ENCODE results near the gene SOX1. TPM values are rescaled to one million over a fixed set of nuclear protein-coding genes. Genes with fewer than 3 reads are reported as not detected.

The SOX1 gene
- total and polyA plus RNA-seq, 4 donors: not detected

DNA sequence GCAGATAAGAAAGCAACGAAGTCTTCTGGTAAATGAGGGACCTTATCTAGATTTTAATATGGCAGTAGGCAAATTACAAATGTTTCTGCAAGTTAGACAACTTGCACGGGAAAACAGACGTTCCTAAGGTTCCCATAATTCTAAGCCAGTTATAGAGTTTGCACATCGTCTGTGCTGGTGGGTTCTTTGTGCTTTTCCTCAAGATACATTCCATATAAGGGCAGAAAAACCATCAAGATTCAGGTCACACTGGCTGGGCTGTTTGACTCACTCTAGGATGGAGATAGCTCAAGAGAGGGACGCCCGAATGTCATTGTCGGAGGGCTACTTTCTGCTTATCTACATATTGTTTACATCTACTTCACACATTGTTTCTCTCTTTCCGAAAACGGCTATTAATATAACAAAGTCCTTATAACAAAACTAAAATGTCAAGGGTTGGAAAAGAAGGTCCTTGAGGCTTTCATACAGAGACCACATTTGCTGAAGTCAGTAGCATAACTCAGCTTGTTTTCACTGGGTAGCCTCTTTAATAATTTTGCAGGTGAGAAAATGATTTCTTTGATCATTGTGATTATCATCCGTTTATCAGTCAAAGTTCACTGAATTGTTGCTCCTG lies 44.4 kb downstream of the SOX1 start:
- Histone ChIP-seq H3K9ac (ENCODE audit: low read depth in 1 of 2, low read length in 2 of 2) (no peak overlapping the region), H3K4me3 (ENCODE audit: low read depth in 1 of 3, low read length in 3 of 3) (no peak overlapping the region), H3K36me3 (ENCODE audit: control insufficient read depth in 4 of 4, insufficient read depth in 3 of 4, low read depth in 1 of 4, low read length in 3 of 4) (no peaks in the 10 kb centered on the region), H3K27me3 (ENCODE audit: control insufficient read depth in 4 of 4, insufficient read depth in 4 of 4, low read length in 3 of 4) (peaks cover 4 to 12% (median 9%) of the 10 kb centered on the region in 4 donors), H3K9me3 (ENCODE audit: control insufficient read depth in 4 of 4, low read length in 3 of 4) (no peaks in the 10 kb centered on the region), H3K27ac (ENCODE audit: low read depth in 1 of 2, low read length in 2 of 2) (no peak overlapping the region), H3K4me1 (ENCODE audit: control insufficient read depth in 4 of 4, insufficient read depth in 4 of 4, low read length in 3 of 4) (peaks cover 0 to 2% (median 0%) of the 10 kb centered on the region in 4 donors)
- no peak for DNase-seq (ENCODE audit: low spot score)
- 43% methylated on average over 10 of the region's 10 CpGs for WGBS
- TF ChIP-seq JUND (IDR thresholded peaks at IDR 0.05) (no peak), SP1 (IDR thresholded peaks at IDR 0.05) (no peak), RAD21 (IDR thresholded peaks at IDR 0.05) (no peak), RXRA (IDR thresholded peaks at IDR 0.05) (no peak), NR2F2 (IDR thresholded peaks at IDR 0.05) (no peak), TAF1 (conservative IDR thresholded peaks at IDR 0.05) (no peak)
- TF ChIP-seq, protein P1, sequence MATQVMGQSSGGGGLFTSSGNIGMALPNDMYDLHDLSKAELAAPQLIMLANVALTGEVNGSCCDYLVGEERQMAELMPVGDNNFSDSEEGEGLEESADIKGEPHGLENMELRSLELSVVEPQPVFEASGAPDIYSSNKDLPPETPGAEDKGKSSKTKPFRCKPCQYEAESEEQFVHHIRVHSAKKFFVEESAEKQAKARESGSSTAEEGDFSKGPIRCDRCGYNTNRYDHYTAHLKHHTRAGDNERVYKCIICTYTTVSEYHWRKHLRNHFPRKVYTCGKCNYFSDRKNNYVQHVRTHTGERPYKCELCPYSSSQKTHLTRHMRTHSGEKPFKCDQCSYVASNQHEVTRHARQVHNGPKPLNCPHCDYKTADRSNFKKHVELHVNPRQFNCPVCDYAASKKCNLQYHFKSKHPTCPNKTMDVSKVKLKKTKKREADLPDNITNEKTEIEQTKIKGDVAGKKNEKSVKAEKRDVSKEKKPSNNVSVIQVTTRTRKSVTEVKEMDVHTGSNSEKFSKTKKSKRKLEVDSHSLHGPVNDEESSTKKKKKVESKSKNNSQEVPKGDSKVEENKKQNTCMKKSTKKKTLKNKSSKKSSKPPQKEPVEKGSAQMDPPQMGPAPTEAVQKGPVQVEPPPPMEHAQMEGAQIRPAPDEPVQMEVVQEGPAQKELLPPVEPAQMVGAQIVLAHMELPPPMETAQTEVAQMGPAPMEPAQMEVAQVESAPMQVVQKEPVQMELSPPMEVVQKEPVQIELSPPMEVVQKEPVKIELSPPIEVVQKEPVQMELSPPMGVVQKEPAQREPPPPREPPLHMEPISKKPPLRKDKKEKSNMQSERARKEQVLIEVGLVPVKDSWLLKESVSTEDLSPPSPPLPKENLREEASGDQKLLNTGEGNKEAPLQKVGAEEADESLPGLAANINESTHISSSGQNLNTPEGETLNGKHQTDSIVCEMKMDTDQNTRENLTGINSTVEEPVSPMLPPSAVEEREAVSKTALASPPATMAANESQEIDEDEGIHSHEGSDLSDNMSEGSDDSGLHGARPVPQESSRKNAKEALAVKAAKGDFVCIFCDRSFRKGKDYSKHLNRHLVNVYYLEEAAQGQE (IDR thresholded peaks at IDR 0.05): no peak
- TF ChIP-seq, protein P2, sequence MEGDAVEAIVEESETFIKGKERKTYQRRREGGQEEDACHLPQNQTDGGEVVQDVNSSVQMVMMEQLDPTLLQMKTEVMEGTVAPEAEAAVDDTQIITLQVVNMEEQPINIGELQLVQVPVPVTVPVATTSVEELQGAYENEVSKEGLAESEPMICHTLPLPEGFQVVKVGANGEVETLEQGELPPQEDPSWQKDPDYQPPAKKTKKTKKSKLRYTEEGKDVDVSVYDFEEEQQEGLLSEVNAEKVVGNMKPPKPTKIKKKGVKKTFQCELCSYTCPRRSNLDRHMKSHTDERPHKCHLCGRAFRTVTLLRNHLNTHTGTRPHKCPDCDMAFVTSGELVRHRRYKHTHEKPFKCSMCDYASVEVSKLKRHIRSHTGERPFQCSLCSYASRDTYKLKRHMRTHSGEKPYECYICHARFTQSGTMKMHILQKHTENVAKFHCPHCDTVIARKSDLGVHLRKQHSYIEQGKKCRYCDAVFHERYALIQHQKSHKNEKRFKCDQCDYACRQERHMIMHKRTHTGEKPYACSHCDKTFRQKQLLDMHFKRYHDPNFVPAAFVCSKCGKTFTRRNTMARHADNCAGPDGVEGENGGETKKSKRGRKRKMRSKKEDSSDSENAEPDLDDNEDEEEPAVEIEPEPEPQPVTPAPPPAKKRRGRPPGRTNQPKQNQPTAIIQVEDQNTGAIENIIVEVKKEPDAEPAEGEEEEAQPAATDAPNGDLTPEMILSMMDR (IDR thresholded peaks at IDR 0.05; ENCODE audit: low read depth, low read length, missing input control): no peak
- TF ChIP-seq, protein P3, sequence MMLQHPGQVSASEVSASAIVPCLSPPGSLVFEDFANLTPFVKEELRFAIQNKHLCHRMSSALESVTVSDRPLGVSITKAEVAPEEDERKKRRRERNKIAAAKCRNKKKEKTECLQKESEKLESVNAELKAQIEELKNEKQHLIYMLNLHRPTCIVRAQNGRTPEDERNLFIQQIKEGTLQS (IDR thresholded peaks at IDR 0.05): no peak

DNA sequence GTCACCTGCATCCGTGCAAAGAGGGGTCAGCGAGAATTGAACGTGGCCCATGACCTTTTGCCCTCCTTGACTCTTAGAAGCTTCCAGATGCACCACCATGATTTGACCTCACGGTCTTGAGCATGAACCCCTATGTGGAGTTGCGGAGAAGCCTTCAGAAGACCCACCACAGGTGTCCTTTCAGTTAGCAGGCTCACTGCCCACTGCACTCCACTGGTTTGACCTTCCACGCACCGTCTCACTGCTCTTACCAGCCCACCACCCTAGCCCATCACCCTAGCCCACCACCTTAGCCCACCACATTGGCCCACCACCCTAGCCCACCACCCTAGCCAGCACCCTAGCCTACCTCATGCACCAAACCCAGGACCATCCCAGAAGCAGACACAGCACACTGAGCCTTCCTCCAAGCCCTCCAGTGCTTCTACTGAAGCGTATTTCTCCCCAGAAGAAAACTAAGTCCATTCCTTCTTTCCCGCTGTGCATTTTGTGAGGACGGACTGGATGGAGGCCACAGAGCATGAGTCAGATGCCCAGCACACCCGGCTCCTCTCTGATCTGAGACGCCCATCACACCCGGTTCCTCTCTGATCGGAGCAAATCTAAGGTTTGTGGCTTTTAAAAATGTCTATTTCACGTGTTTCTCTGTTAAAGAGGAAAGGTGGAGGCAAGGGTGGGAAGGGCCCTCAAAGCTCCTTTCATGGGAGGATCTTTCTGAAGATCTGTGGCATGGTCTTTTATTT lies 45.8 kb downstream of the SOX1 start:
- Histone ChIP-seq H3K9ac (ENCODE audit: low read depth in 1 of 2, low read length in 2 of 2) (no peak overlapping the region), H3K27ac (ENCODE audit: low read depth in 1 of 2, low read length in 2 of 2) (no peak overlapping the region), H3K4me3 (ENCODE audit: low read depth in 1 of 3, low read length in 3 of 3) (no peak overlapping the region), H3K4me1 (ENCODE audit: control insufficient read depth in 4 of 4, insufficient read depth in 4 of 4, low read length in 3 of 4) (no peaks in the 10 kb centered on the region), H3K36me3 (ENCODE audit: control insufficient read depth in 4 of 4, insufficient read depth in 3 of 4, low read depth in 1 of 4, low read length in 3 of 4) (no peaks in the 10 kb centered on the region), H3K9me3 (ENCODE audit: control insufficient read depth in 4 of 4, low read length in 3 of 4) (no peaks in the 10 kb centered on the region), H3K27me3 (ENCODE audit: control insufficient read depth in 4 of 4, insufficient read depth in 4 of 4, low read length in 3 of 4) (peaks cover 0 to 12% (median 7%) of the 10 kb centered on the region in 4 donors)
- no peak for TF ChIP-seq HNF4A (conservative IDR thresholded peaks at IDR 0.05)
- TF ChIP-seq, protein P3 (IDR thresholded peaks at IDR 0.05): no peak
- TF ChIP-seq, protein P2 (IDR thresholded peaks at IDR 0.05; ENCODE audit: low read depth, low read length, missing input control): no peak
- TF ChIP-seq FOXA2 (IDR thresholded peaks at IDR 0.05): no peak
- TF ChIP-seq JUND (IDR thresholded peaks at IDR 0.05): no peak
- no peak for TF ChIP-seq FOXA1 (IDR thresholded peaks at IDR 0.05)
- no peak for TF ChIP-seq HNF4G (IDR thresholded peaks at IDR 0.05)
- TF ChIP-seq NR2F2 (IDR thresholded peaks at IDR 0.05): no peak
- TF ChIP-seq RXRA (IDR thresholded peaks at IDR 0.05): no peak
- TF ChIP-seq EGR1 (IDR thresholded peaks at IDR 0.05; ENCODE audit: low read depth in 2 of 2): no peak
- no peak for DNase-seq (ENCODE audit: low spot score)
- WGBS: 77% methylated on average over 15 of the region's 15 CpGs
